ENCODE measurements around the gene F7. TPM values are rescaled to one million over a fixed set of nuclear protein-coding genes. Genes with fewer than 3 reads are reported as not detected.
"Not testable (repeated sequence)": the region's sequence is repeated elsewhere in the genome, so short reads cannot be mapped to it uniquely, and the experiment has no call there.

F7 gene
- total RNA-seq, 1 experiment from 2014 or later, result not detected

DNA sequence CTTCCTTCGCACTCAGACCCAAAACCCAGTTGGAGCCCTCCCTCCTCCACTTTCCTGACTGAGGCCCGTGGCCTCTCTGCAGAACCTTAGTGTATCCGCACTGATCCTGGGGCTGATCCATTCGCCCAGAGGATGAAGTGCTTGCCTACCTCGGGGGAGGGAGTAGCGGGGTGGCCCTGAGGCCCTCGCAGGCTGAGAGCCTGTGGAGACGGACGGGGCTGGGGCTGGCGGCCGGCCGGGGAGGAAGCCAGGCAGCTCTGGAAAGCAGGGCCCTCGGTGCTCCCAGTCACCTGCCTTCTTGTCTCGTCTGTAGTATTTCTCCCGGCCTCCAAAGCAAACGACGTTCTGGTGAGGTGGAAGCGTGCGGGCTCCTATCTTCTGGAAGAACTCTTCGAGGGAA, 54.1 kb downstream of the F7 start:
- TF ChIP-seq POLR2AphosphoS5 (IDR thresholded peaks at IDR 0.05; ENCODE audit: low read depth, low read length), result no peak
- Histone ChIP-seq H3K9me3 (ENCODE audit: control insufficient read depth, insufficient read depth, low read depth, low read length) (no peaks in the 10 kb centered on the region), H3K4me3 (ENCODE audit: low read depth in 2 of 2, low read length in 2 of 2) (no peak overlapping the region), H3K4me1 (ENCODE audit: control insufficient read depth, insufficient read depth, low read length) (no peaks in the 10 kb centered on the region; the same call in 1 of the 2 replicates), H3K27me3 (ENCODE audit: control insufficient read depth, insufficient read depth, low read length) (no peaks in the 10 kb centered on the region), H3K36me3 (ENCODE audit: control insufficient read depth, insufficient read depth, low read length) (no peaks in the 10 kb centered on the region), H3K27ac (ENCODE audit: low read length) (no peak overlapping the region)
- intact Hi-C loops (cut with micrococcal nuclease; ENCODE audit: unreplicated experiment), result no loop called here
- no TSS peak for BruUV-seq (replicated peaks)
- DNase-seq (ENCODE audit: low read depth, low spot score) (no peak), ATAC-seq (no peak)
- ChIA-PET CTCF (no interaction called here), POLR2A (no interaction called here)
- in situ Hi-C loops (cut with HindIII; ENCODE audit: low pct_unique_long_range_greater_than_20kb, low sequenced_read_pairs), result no loop called here

DNA sequence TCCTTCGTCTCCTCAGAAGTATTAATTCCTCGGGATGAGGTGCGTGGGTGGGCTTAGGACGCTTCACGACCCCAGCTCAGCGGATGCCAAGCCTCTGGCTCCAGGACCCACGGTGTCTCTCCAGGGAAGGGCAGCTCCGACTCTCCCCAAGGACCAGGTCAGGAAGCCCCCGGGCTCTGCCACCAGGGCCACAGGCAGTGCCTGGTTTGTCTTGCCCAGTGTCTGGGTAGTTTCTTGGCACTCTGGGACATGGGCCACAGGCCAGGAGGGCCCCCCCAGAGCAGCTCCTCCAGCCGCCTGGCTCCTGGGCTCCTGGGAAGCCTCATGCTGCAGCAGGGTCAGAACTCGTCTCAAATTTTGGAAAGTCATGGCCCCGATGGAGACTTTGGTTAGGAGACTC, 55.4 kb downstream of the F7 start:
- BruUV-seq (replicated peaks), result no TSS peak
- in situ Hi-C loops (cut with HindIII; ENCODE audit: low pct_unique_long_range_greater_than_20kb, low sequenced_read_pairs), result no loop called here
- Histone ChIP-seq H3K9me3 (ENCODE audit: control insufficient read depth, insufficient read depth, low read depth, low read length) (no peaks in the 10 kb centered on the region), H3K27me3 (ENCODE audit: control insufficient read depth, insufficient read depth, low read length) (no peaks in the 10 kb centered on the region), H3K27ac (ENCODE audit: low read length) (no peak overlapping the region), H3K36me3 (ENCODE audit: control insufficient read depth, insufficient read depth, low read length) (no peaks in the 10 kb centered on the region), H3K4me3 (ENCODE audit: low read depth in 2 of 2, low read length in 2 of 2) (no peak overlapping the region), H3K4me1 (ENCODE audit: control insufficient read depth, insufficient read depth, low read length) (no peaks in the 10 kb centered on the region; the same call in 1 of the 2 replicates)
- POLR2A ChIA-PET, result no interaction called here
- TF ChIP-seq, protein P1, sequence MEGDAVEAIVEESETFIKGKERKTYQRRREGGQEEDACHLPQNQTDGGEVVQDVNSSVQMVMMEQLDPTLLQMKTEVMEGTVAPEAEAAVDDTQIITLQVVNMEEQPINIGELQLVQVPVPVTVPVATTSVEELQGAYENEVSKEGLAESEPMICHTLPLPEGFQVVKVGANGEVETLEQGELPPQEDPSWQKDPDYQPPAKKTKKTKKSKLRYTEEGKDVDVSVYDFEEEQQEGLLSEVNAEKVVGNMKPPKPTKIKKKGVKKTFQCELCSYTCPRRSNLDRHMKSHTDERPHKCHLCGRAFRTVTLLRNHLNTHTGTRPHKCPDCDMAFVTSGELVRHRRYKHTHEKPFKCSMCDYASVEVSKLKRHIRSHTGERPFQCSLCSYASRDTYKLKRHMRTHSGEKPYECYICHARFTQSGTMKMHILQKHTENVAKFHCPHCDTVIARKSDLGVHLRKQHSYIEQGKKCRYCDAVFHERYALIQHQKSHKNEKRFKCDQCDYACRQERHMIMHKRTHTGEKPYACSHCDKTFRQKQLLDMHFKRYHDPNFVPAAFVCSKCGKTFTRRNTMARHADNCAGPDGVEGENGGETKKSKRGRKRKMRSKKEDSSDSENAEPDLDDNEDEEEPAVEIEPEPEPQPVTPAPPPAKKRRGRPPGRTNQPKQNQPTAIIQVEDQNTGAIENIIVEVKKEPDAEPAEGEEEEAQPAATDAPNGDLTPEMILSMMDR (IDR thresholded peaks at IDR 0.05), result no peak
- TF ChIP-seq SIN3A (IDR thresholded peaks at IDR 0.05; ENCODE audit: borderline replicate concordance, insufficient read depth, low read depth, low read length) (no peak), TCF7L2 (IDR thresholded peaks at IDR 0.05; ENCODE audit: low read depth, low read length) (no peak), POLR2AphosphoS5 (IDR thresholded peaks at IDR 0.05; ENCODE audit: low read depth, low read length) (no peak)
- TF ChIP-seq, protein P2, sequence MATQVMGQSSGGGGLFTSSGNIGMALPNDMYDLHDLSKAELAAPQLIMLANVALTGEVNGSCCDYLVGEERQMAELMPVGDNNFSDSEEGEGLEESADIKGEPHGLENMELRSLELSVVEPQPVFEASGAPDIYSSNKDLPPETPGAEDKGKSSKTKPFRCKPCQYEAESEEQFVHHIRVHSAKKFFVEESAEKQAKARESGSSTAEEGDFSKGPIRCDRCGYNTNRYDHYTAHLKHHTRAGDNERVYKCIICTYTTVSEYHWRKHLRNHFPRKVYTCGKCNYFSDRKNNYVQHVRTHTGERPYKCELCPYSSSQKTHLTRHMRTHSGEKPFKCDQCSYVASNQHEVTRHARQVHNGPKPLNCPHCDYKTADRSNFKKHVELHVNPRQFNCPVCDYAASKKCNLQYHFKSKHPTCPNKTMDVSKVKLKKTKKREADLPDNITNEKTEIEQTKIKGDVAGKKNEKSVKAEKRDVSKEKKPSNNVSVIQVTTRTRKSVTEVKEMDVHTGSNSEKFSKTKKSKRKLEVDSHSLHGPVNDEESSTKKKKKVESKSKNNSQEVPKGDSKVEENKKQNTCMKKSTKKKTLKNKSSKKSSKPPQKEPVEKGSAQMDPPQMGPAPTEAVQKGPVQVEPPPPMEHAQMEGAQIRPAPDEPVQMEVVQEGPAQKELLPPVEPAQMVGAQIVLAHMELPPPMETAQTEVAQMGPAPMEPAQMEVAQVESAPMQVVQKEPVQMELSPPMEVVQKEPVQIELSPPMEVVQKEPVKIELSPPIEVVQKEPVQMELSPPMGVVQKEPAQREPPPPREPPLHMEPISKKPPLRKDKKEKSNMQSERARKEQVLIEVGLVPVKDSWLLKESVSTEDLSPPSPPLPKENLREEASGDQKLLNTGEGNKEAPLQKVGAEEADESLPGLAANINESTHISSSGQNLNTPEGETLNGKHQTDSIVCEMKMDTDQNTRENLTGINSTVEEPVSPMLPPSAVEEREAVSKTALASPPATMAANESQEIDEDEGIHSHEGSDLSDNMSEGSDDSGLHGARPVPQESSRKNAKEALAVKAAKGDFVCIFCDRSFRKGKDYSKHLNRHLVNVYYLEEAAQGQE (IDR thresholded peaks at IDR 0.05; ENCODE audit: insufficient read depth in 1 of 2, low read depth in 2 of 2, low read length in 1 of 2), result no peak
- intact Hi-C loops (cut with micrococcal nuclease; ENCODE audit: unreplicated experiment), result no loop called here
- CTCF ChIA-PET, result no interaction called here
- ATAC-seq (no peak), DNase-seq (ENCODE audit: low read depth, low spot score) (no peak)

DNA sequence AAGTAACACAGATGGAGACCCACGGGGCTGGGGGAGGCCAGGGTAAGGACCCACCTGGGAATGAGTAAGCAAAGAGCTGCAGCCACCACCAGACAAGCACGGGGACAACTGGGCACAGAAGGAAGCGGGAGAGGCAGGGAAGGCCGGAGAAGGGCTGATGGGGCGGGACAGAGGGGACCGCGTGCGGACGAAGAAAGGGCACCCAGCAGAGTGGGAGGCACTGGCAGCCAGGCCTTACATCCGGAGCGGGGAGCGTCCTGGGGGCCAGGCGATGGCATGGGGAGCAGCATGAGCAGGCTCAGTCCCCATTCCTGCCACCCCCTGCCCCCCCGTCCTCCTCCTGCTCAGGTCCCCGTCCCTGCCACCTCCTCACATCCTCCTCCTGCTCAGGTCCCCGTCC, 55.8 kb downstream of the F7 start:
- BruUV-seq (replicated peaks), result no TSS peak
- DNase-seq (ENCODE audit: low read depth, low spot score) (no peak), ATAC-seq (0 out of 2 replicates have a peak, but pooled peaks have one; percentile 20)
- TF ChIP-seq, protein P1 (IDR thresholded peaks at IDR 0.05), result no peak
- TF ChIP-seq POLR2AphosphoS5 (IDR thresholded peaks at IDR 0.05; ENCODE audit: low read depth, low read length) (no peak), SIN3A (IDR thresholded peaks at IDR 0.05; ENCODE audit: borderline replicate concordance, insufficient read depth, low read depth, low read length) (no peak), TCF7L2 (IDR thresholded peaks at IDR 0.05; ENCODE audit: low read depth, low read length) (no peak)
- TF ChIP-seq, protein P2 (IDR thresholded peaks at IDR 0.05; ENCODE audit: insufficient read depth in 1 of 2, low read depth in 2 of 2, low read length in 1 of 2), result no peak
- Histone ChIP-seq H3K4me3 (ENCODE audit: low read depth in 2 of 2, low read length in 2 of 2) (no peak overlapping the region), H3K4me1 (ENCODE audit: control insufficient read depth, insufficient read depth, low read length) (no peaks in the 10 kb centered on the region; the same call in 1 of the 2 replicates), H3K27me3 (ENCODE audit: control insufficient read depth, insufficient read depth, low read length) (no peaks in the 10 kb centered on the region), H3K9me3 (ENCODE audit: control insufficient read depth, insufficient read depth, low read depth, low read length) (no peaks in the 10 kb centered on the region), H3K27ac (ENCODE audit: low read length) (no peak overlapping the region), H3K36me3 (ENCODE audit: control insufficient read depth, insufficient read depth, low read length) (no peaks in the 10 kb centered on the region)
- ChIA-PET CTCF (no interaction called here), POLR2A (no interaction called here)
- in situ Hi-C loops (cut with HindIII; ENCODE audit: low pct_unique_long_range_greater_than_20kb, low sequenced_read_pairs) (no loop called here), intact Hi-C loops (cut with micrococcal nuclease; ENCODE audit: unreplicated experiment) (no loop called here)

DNA sequence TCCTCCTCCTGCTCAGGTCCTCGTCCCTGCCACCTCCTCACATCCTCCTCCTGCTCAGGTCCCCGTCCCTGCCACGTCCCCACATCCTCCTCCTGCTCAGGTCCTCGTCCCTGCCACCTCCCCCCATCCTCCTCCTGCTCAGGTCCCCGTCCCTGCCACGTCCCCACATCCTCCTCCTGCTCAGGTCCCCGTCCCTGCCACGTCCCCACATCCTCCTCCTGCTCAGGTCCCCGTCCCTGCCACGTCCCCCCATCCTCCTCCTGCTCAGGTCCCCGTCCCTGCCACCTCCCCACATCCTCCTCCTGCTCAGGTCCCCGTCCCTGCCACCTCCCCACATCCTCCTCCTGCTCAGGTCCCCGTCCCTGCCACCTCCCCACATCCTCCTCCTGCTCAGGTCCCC, 56.4 kb downstream of the F7 start:
- H3K27ac ChIP-seq (ENCODE audit: low read length); in situ Hi-C loops (cut with HindIII; ENCODE audit: low pct_unique_long_range_greater_than_20kb, low sequenced_read_pairs); H3K4me1 ChIP-seq (ENCODE audit: control insufficient read depth, insufficient read depth, low read length); H3K27me3 ChIP-seq (ENCODE audit: control insufficient read depth, insufficient read depth, low read length); H3K36me3 ChIP-seq (ENCODE audit: control insufficient read depth, insufficient read depth, low read length); H3K9me3 ChIP-seq (ENCODE audit: control insufficient read depth, insufficient read depth, low read depth, low read length); intact Hi-C loops (cut with micrococcal nuclease; ENCODE audit: unreplicated experiment); ATAC-seq; H3K4me3 ChIP-seq (ENCODE audit: low read depth in 2 of 2, low read length in 2 of 2); POLR2A ChIA-PET; DNase-seq (ENCODE audit: low read depth, low spot score); CTCF ChIA-PET; BruUV-seq (replicated peaks): not testable (repeated sequence)

All from Panc1 (cell line).